ENCODE results near the gene PRDX4.

GRCh38 chrX:23633834-23634580 lies 33.3 kb upstream of the PRDX4 start:
- TF ChIP-seq CTCF (conservative IDR thresholded peaks at IDR 0.05 in 1 of 2, IDR thresholded peaks at IDR 0.05 in 1 of 2; ENCODE audit: extremely low read depth in 1 of 2, insufficient read depth in 1 of 2, low read depth in 1 of 2, low read length in 2 of 2): peak in 1 of 2 donors; percentile 27
- no peak for TF ChIP-seq EZH2 (IDR thresholded peaks at IDR 0.05; ENCODE audit: borderline replicate concordance, low read length)

All from mammary epithelial cell (primary cell).